ENCODE data around the gene PPM1A. TPM values are rescaled to one million over a fixed set of nuclear protein-coding genes. Genes with fewer than 3 reads are reported as not detected.

The PPM1A gene
- total and polyA plus RNA-seq, 9 of the 15 experiments (the other 6 are each of a cell fraction or from before 2014, with no cell fraction given), result 5.5 to 23.9 (median 15.2) TPM

GRCh38 chr14:60217713-60218112, 31.3 kb upstream of the PPM1A start (continued):
- TF ChIP-seq ZNF3 (CRISPR knock-in tag; IDR thresholded peaks at IDR 0.05) (no peak), STAT5A (IDR thresholded peaks at IDR 0.05; ENCODE audit: borderline replicate concordance, low read length) (no peak)
- TF ChIP-seq, protein P1, sequence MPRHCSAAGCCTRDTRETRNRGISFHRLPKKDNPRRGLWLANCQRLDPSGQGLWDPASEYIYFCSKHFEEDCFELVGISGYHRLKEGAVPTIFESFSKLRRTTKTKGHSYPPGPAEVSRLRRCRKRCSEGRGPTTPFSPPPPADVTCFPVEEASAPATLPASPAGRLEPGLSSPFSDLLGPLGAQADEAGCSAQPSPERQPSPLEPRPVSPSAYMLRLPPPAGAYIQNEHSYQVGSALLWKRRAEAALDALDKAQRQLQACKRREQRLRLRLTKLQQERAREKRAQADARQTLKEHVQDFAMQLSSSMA (CRISPR knock-in tag; IDR thresholded peaks at IDR 0.05), result no peak

GRCh38 chr14:60220084-60220483, 28.9 kb upstream of the PPM1A start:
- Histone ChIP-seq H3K27me3 (ENCODE audit: control insufficient read depth in 2 of 2, insufficient read depth in 2 of 2, low read length in 2 of 2) (no peaks in the 10 kb centered on the region), H3K9me3 (replicated peaks; ENCODE audit: control insufficient read depth, insufficient read depth, low read depth, low read length) (no peaks in the 10 kb centered on the region), H3K36me3 (ENCODE audit: control insufficient read depth, insufficient read depth, low read length) (no peaks in the 10 kb centered on the region), H3K27ac (ENCODE audit: extremely low read depth, low read depth, low read length) (no peak overlapping the region), H3K9me1 (ENCODE audit: control insufficient read depth, insufficient read depth, low read length) (no peaks in the 10 kb centered on the region), H3K9ac (ENCODE audit: insufficient read depth in 1 of 2, low read depth in 2 of 2, low read length in 2 of 2) (no peak overlapping the region), H4K20me1 (replicated peaks; ENCODE audit: control insufficient read depth, insufficient read depth, low read length) (no peaks in the 10 kb centered on the region), H3K4me2 (ENCODE audit: insufficient read depth, low read length) (no peak overlapping the region), H3K4me3 (no peak overlapping the region), H3K4me1 (replicated peaks in 1 of 2; ENCODE audit: control insufficient read depth in 2 of 2, insufficient read depth in 2 of 2, low read length in 2 of 2) (0 out of 5 replicates have a peak, but pooled peaks cover 0 to 6% of the 10 kb centered on the region in 2 experiments), H3K79me2 (ENCODE audit: control insufficient read depth, insufficient read depth, low read length) (no peaks in the 10 kb centered on the region), H2AFZ (ENCODE audit: low read depth, low read length) (no peak overlapping the region)
- ATAC-seq (no peak), FAIRE-seq (no peak), DNase-seq (ENCODE audit: extremely low read depth in 1 of 4, low spot score in 3 of 4) (no peak)
- TF ChIP-seq ZNF780A (CRISPR knock-in tag; IDR thresholded peaks at IDR 0.05) (no peak), SUPT5H (IDR thresholded peaks at IDR 0.05) (no peak)
- POLR2A ChIA-PET, result no interaction called here
- in situ Hi-C loops (cut with MboI), result no loop called here
- CTCF ChIA-PET (ENCODE audit: low intra/inter-chr PET ratio), result no interaction called here
- no TSS peak for BruUV-seq (replicated peaks)
- intact Hi-C loops (cut with micrococcal nuclease), result no loop called here
- WGBS (ENCODE audit: insufficient coverage, low coverage, missing lambda C conversion rate), result 10% methylated on average over 1 of the region's 1 CpG

All from K562 (cell line).